Osteoblast (primary cell): Measurements from ENCODE around the gene TNIK. TPM values are rescaled to one million over a fixed set of nuclear protein-coding genes. Genes with fewer than 3 reads are reported as not detected.

Experiments used
- DNase-seq: peaks from one replicate; pipeline ENCODE4 v3.0.0; 2011; ENCODE audit warnings: low spot score, mixed read lengths; ENCODE audit not compliant: insufficient read length; ENCODE audit errors: missing footprints
- H2AFZ ChIP-seq: 2 replicates; pipeline ENCODE4 v1.6.0; 2011; ENCODE audit warnings: mild to moderate bottlenecking, low read length
- H3K27ac ChIP-seq: 2 replicates; pipeline ENCODE4 v1.5.1; 2011; ENCODE audit warnings: mild to moderate bottlenecking, low read depth, low read length, moderate library complexity
- H3K27me3 ChIP-seq: 2 replicates; pipeline ENCODE4 v1.6.0; 2012; ENCODE audit warnings: mild to moderate bottlenecking, control low read depth, inconsistent platforms, low read length, moderate library complexity; ENCODE audit not compliant: insufficient read depth
- H3K36me3 ChIP-seq: 2 replicates; pipeline ENCODE4 v1.5.1; 2011; ENCODE audit warnings: mild to moderate bottlenecking, low read length, control low read depth, moderate library complexity; ENCODE audit not compliant: insufficient read depth
- H3K4me1 ChIP-seq: 2 replicates; pipeline ENCODE4 v1.5.1; 2011; ENCODE audit warnings: mild to moderate bottlenecking, low read length, control low read depth, moderate library complexity; ENCODE audit not compliant: insufficient read depth
- H3K4me2 ChIP-seq: 2 replicates; pipeline ENCODE4 v1.6.0; 2011; ENCODE audit warnings: mild to moderate bottlenecking, low read length; ENCODE audit not compliant: insufficient read depth
- H3K4me3 ChIP-seq: fragments of 200-600 bp; sonication (generic); 3 replicates; pipeline ENCODE4 v1.5.1; 2012; ENCODE audit warnings: mild to moderate bottlenecking, low read length, inconsistent platforms; ENCODE audit not compliant: insufficient read depth
- H3K79me2 ChIP-seq: 2 replicates; pipeline ENCODE4 v1.6.0; 2012; ENCODE audit warnings: mild to moderate bottlenecking, low read length, control low read depth, inconsistent platforms; ENCODE audit not compliant: insufficient read depth
- H3K9me3 ChIP-seq: 2 replicates; pipeline ENCODE4 v1.5.1; 2011; ENCODE audit warnings: low read depth, low read length, control low read depth
- H4K20me1 ChIP-seq: 2 replicates; pipeline ENCODE4 v1.6.0; 2012; ENCODE audit warnings: mild to moderate bottlenecking, low read length, control low read depth; ENCODE audit not compliant: insufficient read depth
- total RNA-seq: library from RNA; depleted of rRNA; stranded (reverse); fragments of >200 nt; gene quantifications from 2 replicates; pipeline ENCODE4 v1.2.3, GENCODE V29; 2012
- TF ChIP-seq, protein P1 (sequence below): IDR thresholded peaks from 2 replicates; pipeline ENCODE4 v1.5.1; 2011; ENCODE audit warnings: mild to moderate bottlenecking, low read depth, low read length, moderate library complexity; ENCODE audit errors: extremely low read depth

The TNIK gene
- total RNA-seq, 1 donor: 7.6 TPM

DNA sequence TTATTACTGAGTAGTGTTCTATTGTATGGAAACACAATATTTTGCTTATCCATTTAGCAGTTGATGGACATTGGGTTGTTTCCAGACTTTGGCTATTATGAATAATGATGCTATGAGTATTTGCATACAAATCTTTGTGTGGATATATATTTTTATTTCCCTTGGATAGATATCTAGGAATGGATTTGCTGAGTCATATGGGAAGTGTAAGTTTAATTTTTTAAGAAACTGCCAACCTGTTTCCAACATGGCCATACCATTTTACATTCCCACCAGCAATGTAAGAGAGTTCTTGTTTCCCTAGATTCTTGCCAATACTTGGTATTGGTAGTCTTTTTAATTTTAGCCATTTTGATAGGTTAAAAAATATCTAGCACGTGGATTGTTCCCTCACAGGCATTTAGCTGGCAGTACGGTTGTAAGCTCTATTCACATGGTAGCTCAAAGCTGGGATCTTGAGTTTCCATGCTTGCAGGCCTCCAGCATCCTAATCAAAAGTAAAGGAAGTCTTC lies 45.7 kb upstream of the TNIK start:
- no peak overlapping the region for H3K27ac ChIP-seq
- no peak overlapping the region for H3K4me3 ChIP-seq
- H3K27me3 ChIP-seq: peaks cover 9% of the 10 kb centered on the region
- DNase-seq: no peak
- no peaks in the 10 kb centered on the region for H4K20me1 ChIP-seq
- TF ChIP-seq, protein P1, sequence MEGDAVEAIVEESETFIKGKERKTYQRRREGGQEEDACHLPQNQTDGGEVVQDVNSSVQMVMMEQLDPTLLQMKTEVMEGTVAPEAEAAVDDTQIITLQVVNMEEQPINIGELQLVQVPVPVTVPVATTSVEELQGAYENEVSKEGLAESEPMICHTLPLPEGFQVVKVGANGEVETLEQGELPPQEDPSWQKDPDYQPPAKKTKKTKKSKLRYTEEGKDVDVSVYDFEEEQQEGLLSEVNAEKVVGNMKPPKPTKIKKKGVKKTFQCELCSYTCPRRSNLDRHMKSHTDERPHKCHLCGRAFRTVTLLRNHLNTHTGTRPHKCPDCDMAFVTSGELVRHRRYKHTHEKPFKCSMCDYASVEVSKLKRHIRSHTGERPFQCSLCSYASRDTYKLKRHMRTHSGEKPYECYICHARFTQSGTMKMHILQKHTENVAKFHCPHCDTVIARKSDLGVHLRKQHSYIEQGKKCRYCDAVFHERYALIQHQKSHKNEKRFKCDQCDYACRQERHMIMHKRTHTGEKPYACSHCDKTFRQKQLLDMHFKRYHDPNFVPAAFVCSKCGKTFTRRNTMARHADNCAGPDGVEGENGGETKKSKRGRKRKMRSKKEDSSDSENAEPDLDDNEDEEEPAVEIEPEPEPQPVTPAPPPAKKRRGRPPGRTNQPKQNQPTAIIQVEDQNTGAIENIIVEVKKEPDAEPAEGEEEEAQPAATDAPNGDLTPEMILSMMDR: no peak
- H3K4me2 ChIP-seq: no peak overlapping the region
- no peaks in the 10 kb centered on the region for H3K79me2 ChIP-seq
- no peaks in the 10 kb centered on the region for H3K9me3 ChIP-seq
- H2AFZ ChIP-seq: no peak overlapping the region
- H3K36me3 ChIP-seq: no peaks in the 10 kb centered on the region
- H3K4me1 ChIP-seq: no peaks in the 10 kb centered on the region

DNA sequence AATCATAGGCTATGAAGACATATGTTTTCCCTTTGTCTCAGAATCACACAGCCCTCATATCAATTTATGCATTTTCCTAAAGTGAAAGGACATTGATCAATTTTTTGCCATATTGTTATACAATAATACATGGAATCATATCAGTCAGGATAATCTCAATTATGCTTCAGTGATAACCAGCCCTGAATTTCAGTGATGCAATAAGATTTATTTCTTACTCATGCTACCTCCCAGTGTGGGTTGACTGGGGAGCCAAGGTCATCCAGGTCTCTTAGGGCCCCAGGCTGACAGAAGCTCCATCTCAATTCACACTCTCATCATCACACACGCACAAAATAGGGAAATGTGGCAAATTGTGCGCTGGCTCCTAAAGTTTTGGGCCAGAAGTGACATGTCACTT lies 44.2 kb upstream of the TNIK start:
- Histone ChIP-seq H3K27ac (no peak overlapping the region), H2AFZ (no peak overlapping the region), H3K4me2 (no peak overlapping the region), H3K9me3 (no peaks in the 10 kb centered on the region), H3K27me3 (peaks cover 5% of the 10 kb centered on the region), H3K79me2 (no peaks in the 10 kb centered on the region), H4K20me1 (no peaks in the 10 kb centered on the region), H3K4me1 (no peaks in the 10 kb centered on the region), H3K36me3 (no peaks in the 10 kb centered on the region), H3K4me3 (no peak overlapping the region)
- no peak for DNase-seq
- TF ChIP-seq, protein P1: no peak

DNA sequence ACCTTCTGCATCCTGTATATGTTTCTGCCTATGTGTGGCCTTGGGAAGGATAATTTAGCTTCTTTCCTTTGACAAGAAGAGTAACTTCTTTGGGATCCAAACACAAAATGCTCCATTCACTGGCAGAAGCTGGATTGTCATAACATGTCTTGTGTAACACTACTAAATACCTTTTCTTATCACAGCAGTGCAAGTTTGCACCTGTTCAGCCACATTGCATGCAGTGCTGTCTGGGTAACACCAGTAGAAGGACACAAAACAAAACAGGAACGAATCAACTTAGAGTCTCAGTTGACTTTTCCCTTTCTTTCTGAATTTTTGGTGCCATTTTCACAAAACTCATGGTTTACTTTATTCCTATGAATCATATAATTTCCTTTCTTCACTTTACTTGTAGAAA lies 43.6 kb upstream of the TNIK start:
- no peaks in the 10 kb centered on the region for H3K36me3 ChIP-seq
- H2AFZ ChIP-seq: no peak overlapping the region
- TF ChIP-seq, protein P1: no peak
- no peaks in the 10 kb centered on the region for H3K79me2 ChIP-seq
- no peaks in the 10 kb centered on the region for H3K4me1 ChIP-seq
- no peak for DNase-seq
- H3K9me3 ChIP-seq: no peaks in the 10 kb centered on the region
- no peaks in the 10 kb centered on the region for H3K27me3 ChIP-seq
- no peak overlapping the region for H3K4me2 ChIP-seq
- H4K20me1 ChIP-seq: no peaks in the 10 kb centered on the region
- H3K4me3 ChIP-seq: no peak overlapping the region
- H3K27ac ChIP-seq: no peak overlapping the region

DNA sequence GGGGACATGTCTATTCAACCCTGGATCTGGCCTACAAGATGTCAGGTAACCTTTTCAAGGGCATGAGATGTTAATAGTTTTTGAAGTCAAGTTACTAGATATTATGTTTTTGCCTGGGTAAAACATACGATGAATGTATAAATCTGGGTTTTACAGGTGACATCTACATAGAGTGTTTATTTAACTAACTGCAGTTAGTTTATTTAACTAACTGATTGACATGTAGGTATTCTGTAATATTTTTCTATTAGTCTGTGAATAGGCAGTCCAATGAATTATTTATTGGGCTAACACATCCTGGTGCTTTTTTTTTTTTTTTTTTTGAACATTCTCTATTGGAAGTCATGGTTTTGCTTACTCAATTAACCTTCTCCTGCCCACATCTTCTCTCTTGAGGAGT lies 38.7 kb upstream of the TNIK start:
- no peaks in the 10 kb centered on the region for H3K27me3 ChIP-seq
- no peak overlapping the region for H3K4me3 ChIP-seq
- no peaks in the 10 kb centered on the region for H3K9me3 ChIP-seq
- DNase-seq: no peak
- no peak overlapping the region for H3K27ac ChIP-seq
- TF ChIP-seq, protein P1: no peak
- H3K36me3 ChIP-seq: no peaks in the 10 kb centered on the region
- no peaks in the 10 kb centered on the region for H3K79me2 ChIP-seq
- H4K20me1 ChIP-seq: no peaks in the 10 kb centered on the region
- H3K4me2 ChIP-seq: no peak overlapping the region
- H3K4me1 ChIP-seq: no peaks in the 10 kb centered on the region
- H2AFZ ChIP-seq: no peak overlapping the region
